HG03520 (cell line): Measurements from ENCODE around the gene STON2.

Experiments used
- ATAC-seq: cut with Tn5 transposase; IDR thresholded peaks from one replicate; pipeline ENCODE4 v1.9.1; 2021; ENCODE audit warnings: mild to moderate bottlenecking, moderate library complexity; ENCODE audit not compliant: unreplicated experiment

The STON2 gene

DNA sequence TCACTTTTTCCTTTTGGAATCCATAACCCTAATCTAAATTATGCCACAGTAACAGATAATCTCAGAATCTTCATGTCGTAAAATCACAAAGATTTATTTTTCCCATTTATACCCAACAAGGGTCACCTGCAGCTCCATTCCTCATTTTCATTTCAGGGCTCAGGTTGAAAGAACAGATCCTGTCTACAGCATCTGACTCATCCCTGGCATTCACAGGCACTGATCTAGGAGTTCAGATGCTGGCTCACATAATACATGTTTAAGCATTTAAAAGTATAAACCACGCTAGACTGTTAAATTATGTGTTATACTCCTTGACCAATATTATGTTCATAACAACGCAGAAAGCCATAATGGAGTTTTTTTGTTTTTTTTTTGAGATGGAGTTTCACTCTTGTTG, 58.3 kb downstream of the STON2 start:
- no peak for ATAC-seq

DNA sequence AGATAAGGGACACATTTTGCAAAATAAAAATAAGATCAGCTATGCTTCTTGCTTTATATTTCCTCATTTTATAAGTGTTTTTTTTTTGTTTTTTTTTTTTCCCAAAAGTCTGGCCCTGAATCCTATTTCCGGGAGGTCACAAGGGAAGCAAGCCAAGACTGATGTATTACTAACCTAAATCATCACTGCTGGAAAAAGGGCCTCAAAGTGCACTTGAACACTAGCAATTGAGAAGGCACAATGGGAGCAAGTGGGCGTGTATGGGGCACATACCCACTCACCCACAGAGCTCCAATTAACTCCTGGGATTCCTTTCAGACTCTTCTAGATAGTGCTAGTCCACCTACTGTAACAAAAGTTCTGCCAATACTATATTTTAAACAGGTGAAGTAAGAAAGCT, 58.8 kb downstream of the STON2 start:
- ATAC-seq, result no peak

DNA sequence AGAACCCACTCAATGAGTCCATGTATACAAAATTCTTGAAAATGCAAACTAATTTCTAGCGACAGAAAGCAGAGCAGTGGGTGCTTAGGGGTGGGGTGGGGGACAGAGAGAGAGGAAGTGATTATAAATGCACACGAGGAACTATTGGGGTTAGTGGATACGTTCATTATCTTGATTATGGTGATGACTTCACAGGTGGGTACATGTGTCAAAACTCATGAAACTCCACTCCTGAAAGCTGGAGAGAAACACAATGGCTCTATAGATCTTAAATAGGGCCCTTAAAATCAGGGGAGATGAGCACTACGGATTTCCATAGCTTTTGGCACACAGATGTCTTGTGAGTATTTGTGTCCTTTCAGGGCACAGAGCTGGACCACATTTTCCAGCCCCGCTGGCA, 59.9 kb downstream of the STON2 start:
- ATAC-seq, result no peak

DNA sequence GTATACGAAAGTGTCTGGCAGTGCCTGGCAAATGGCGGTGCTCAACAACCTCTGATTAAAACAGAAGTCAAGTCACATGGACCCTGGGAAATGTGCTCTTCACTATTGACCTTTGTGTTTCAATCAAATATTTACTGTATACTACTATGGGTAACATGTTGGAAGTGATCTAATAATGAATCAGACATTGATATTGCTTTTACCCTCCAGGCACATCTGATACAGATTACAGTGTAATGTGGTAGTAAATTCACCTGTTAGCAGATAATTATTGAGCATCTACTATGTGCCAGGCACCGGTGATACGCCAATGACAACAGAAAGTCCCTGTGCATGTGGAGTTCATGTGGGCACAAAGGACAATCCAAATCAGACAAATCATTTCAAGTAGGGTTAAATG, 63.1 kb downstream of the STON2 start:
- ATAC-seq, result no peak

DNA sequence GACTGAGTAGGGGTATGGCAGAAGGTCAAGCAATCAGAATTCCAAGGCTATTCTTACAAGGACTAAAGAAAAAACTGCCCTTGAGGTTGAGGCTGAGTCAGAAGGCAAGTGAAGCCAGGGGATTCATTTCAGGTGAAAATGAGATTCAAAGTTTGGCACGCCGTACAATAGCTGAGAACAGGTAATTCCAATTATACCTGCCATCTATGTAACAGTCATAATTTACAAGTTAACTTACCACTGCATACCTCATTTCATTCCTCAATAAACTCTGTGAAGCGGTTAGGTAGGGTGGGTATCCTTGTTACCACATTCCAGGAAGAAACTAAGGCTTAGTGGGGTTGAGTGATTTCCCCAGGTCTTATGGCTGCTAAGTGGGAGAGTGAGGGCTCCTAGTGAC, 64.1 kb downstream of the STON2 start:
- no peak for ATAC-seq

DNA sequence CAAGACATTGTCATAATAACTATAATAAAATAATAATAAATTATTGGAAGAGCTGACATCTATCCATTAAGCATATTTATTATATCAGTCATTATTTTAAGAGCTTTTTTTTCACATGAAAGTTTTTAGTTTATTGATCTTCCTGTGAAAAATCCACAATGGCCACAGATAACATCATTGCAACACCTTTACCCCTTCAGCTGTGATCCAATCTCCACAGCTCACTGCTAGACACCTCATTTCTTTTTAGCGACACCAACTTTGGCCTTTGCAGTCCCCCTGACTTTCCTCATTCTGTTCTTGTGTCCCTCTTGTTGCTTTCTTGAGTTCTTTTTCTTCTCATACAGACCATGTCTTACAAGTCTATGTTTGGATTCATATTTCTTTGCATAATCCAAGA, 67.4 kb downstream of the STON2 start:
- ATAC-seq, result no peak

DNA sequence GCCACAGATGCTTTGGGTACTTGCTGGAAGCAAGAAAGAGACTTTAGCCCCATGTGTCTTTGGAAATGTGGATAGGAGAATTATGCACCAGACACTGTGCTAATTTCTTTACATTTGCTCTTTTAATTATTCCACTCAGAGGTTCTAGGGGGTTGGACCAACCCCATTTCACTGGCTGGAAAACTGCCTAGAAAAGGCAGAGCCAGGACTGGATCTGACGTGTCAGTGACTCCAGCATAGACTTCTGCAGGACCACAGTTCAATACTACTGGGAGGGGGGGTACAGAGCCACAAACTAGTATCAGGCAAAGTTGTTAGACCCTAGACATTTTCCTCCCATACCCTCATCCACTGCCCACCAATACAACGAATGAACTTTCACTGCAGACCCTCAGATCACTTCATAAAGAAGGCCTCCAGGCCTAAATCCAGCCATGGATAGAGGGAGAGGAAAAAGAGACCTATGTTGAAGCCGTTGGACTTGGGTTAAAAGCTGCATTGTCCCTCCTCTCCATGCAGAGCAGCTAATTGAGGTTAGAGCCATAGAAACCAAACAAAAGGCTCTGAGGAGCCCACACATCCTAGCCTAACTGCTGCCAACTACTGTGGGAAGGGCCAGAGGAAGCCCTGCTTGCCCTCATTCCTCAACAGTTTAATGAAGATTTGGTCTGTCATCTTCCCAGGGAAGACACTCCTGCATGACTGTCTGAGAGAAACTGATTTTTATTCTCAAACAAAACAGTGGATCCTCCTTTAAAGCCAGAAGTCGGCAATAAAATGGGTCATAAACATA, 68.7 kb downstream of the STON2 start:
- no peak for ATAC-seq

DNA sequence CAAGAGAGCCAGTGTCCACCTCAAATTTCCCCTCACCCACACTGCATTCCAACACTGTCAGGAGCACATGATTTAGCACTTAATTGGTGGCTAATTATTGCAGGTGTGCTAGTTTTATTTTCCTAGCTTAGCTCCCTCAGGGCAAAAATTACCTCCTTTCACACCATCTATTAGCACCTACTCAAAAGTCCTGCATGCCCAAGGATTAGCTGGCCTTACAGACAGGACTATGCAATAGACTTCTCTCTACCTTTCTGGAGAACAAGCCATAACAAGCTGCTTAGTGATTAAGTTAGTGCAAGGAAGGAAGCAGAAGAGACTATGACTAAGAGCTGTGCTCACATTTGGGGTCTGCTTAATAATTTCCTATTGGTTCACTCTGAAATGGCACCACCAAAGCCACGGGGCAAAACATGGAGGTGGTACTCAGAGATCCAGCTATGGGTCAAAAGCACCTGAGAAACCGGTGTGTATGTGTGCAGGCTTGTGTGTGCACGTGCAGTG, 69.5 kb downstream of the STON2 start:
- no peak for ATAC-seq

DNA sequence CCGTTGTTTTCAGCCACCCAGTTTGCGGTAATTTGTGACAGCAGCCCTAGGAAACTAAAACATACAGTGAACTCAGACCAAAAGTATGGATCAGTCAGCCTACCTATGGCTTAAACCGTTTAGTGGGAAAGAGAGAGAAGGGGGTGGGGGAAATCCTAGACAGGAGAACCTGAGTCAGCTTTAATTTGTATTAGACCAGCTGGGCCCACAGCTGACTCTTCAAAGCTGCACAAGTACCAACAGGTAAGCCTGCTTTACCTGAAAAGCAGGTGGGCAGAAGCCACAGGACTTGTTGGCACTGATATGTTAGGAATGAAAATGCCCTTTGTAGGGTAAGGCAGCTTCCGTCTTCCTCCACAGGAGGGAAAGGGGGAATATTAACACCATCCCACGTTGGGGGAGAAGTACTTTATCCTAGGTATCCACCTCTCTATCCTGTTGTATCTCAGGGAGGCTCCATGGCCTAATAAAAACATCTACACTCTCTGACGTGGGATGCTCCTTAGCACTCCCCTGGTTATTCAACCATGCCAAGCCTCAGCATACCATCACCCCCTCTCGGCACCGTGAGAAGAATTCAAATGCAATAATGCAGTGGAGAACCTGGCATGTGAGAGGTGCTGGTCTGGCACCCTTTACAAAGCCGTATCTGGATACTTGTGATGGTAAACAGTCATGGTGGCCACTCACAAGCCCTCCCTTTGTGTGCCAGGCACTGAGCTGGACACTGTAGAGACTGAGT, 70.3 kb downstream of the STON2 start:
- no peak for ATAC-seq

DNA sequence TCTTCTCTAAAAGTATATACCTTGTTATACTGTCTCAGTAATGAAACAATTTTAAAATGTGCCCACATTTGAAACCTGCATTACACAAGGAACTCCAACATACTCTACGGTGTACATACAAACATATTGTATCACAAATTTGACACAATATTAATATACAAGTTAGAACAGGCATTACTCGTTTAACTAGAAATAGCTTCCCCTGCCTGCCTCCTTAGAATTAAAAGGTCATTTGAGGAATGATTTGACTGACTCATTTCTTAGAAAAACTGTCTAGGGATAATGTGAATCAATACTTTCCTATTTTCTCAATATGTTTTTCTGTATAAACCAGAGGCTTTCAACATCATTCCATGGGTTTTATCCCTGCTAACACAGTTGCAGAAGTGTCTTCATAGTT, 73.7 kb downstream of the STON2 start:
- no peak for ATAC-seq

DNA sequence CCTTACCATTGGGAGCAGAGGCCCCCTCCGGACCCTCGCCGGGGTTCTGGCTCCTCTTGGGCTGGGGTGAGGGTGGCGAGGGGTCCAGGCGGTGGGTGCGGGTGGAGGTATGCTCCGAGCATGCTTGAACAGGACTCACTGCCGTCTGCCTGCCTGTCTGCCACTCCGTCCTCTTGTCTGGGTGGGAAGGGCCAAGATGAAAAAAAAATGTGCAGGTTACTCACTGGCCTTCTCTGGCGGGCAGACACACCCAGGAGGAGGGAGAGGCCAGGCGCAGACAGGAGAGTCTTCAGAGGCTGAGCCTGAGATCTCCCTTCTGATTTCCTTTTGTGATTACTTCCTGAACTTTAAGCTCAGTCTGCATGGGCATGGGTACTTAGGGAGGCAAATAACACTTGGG, 76.1 kb downstream of the STON2 start:
- ATAC-seq, result no peak

DNA sequence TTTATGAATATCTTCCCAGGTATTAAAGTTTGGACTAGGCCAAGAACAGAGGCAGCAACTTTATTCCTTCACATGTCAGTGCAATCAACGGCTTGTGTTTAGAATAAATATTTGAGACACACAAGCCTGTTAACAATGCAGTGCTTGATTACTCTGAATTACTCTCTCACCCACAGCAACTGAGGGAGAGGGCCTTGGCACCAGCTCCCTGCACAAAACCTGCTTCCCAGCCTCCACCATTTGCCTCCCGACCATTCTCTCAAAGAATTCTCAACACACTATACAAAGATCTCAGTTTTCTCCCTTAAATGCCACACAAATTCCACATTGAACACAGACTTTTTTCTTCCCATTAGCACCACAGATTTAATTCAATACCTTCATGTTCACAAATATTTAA, 77.0 kb downstream of the STON2 start:
- ATAC-seq, result no peak

DNA sequence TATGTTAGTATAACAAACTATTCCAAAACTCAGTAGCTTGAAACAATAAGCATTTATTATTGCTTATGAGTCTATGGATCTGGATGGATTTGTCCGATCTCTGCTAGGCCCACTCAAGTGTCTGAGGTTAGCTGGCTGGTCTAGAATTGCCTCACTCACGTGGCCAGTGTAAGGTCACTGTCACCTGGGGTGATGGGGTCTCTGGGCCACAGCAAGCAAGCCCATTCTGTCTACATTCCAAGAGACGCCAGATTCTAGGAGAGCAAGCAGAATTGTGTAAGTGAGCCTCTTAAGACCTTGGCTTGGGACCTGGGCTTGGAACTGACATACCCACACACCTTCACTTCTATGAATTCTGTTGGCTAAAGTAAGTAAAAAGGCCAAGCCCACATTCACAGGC, 80.2 kb downstream of the STON2 start:
- ATAC-seq, result no peak

DNA sequence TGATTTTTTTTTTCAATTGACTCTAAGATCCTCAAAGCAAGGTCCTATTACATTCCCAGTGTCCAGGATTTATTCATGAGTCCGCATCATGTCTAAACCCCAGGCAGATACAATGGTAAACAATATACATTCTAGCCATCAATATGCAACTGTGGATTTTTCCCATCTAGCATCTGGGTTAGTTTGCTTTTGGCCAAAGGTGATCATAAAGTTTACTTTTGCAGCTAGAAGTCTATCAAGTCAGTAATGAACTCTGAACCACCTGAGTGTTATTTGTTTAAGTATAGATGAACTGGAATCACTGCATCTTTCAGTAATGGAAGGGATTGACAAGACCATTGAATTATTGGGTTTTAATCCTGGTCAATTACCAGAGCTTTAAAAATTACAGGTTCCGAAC, 80.8 kb downstream of the STON2 start:
- ATAC-seq, result no peak

DNA sequence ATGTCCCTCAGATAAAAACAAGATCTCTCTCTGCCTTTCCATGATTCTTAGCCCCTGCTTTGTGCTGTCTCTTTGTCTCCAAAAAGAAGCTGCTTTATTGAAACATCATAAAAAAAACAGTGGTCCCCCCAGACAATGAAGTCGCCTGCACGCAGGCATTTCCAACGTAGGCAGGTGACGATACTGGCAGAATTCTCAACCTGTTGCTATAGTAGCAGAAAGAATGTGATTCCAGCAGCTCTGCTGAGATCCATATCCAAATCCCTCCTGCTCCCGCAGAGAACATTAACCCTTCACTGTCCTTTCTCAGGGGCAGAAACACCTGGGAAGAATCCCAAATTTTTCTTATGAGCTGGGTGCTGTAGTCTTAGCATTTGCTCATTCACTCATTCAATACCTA, 84.8 kb downstream of the STON2 start:
- no peak for ATAC-seq

DNA sequence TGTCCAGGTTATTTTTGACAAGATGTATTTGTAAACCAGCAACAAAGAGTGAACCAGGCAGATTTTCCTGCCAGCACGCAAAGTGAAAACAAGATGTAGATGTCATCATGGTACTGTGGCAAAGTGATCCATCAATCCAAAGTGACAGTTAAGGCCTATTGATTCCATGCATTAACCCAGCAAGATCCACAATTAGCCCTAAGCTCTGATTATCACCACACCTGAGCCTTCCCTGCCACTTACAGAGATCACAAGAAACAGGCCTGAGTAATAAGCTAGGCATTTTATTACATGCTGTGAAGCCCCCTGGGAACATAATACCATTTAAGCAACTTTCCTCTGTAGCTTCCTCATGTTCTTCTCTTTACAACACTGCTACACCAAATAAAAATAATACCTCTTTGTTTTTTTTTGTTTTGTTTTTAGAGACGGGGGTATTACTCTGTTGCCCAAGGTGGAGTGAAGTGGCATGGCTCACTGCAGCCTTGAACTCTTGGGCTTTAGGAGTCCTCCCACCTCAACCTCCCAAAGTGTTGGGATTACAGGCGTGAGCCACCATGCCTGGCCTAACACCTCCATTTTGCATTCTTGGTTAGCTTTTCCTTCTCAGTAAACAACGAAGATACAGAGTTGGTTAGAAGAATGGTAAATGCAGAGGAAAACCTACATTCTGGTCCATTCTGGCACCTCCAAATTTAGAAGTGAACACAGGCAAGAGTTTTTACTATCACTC, 85.5 kb downstream of the STON2 start:
- no peak for ATAC-seq

DNA sequence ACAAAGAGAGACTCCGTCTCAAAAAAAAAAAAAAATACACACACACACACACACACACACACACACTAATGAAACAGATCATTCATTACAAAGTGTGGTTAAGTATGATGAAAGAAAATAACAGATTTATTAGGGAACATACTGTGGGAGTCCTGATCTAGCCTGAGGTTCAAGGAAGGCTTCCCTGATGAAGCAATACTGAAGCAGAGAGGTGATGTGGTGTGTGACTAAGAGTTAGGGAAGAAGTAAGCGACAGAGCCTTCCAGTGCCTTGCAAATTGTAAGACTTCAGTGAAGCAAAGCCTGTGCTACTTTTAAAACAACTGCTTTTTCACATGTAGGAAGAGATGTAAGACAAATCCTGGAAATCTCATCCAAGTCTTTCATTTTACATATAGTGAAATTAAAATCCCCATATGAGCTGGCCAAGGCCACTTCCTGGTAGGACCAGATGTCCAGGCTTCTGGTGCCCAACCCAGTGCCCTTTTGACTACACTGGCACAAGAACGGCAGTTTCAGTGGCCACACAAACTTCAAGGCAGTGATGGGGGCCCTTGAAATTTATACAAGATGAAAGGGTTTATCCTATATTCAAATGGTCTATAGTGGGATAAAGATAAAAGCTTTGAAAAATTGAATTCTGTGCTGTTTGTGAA, 86.2 kb downstream of the STON2 start:
- ATAC-seq, result no peak

DNA sequence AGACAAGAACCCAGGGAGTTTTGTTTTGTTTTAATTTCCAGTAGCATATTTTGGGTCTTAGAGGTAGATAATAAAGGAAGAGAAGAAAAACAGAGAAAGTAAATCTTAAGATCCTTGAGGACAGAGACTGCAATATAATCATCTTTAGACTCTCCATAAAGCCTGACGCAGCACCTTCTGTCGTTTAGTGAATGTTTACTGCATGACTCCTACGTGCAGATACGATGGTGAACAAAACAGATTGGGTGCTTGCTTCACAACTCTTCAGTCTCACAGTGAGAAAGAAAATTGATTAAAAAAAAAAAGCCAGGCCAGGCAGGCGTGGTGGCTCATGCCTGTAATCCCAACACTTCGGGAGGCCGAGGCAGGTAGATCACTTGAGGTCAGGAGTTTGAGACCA, 86.9 kb downstream of the STON2 start:
- no peak for ATAC-seq

DNA sequence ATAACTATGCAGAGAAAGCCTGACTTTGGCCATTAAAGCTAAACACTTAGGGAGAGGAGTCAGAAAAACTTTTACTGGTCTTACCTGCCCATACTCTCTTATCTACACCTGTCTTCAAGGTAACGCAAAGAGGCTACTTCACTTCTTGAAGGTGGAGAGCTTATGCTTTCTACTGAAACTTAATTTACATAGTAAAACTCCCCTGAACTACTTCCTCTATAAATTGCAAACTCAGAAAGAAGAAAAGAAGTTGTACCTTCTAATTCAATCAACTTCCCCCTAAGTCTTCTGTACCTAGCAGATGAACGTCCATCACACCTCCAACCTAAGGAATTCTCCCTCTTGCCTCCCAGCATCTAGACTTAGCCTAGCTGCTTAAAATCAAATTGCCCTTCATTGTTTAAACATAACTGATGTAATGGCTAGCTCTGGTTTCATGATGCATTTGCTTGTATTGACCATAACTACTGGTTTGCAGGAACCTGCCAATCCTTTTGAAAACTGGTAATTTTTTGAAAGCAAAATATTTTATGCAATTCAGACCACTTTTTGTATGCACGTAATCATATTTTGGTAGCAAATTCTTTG, 87.7 kb downstream of the STON2 start:
- no peak for ATAC-seq

DNA sequence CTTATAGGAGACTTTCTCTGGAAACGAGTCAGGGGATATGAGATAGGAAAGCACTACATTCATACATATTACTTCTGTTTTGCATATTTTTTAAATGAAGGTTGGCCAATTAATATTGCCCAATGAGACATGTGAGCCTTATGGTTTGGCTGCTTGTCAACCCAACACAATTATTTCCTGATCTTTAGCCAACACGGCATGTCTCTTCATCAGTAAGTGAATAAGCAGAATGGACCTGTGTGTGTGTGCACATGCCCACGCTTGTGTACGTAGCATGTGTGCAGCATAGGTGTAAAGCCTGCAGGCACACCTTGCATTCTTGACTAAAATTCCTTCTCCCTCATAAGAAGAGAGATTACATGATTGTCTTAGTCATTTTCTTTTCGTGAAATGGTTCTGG, 88.3 kb downstream of the STON2 start:
- ATAC-seq, result no peak

DNA sequence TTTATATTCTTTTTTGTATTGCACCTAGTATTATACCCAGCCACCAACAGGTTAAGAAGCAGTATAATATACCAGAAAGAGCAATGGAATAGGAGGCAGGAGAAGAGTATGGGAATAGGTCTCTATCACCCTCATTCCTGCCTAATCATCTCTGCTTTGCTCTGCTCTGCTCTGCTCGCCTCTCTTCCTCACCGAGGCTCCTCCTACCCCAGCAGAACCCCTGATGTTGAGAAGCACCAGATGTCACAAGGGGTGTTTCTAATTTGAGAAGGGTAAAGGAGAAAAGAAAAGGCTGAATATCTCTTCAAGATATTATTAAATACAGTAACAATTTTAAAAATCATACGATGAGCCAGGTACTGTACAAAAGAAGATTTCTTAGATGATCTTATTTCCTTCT, 89.0 kb downstream of the STON2 start:
- no peak for ATAC-seq
